GM12892 (cell line): Measurements from ENCODE around the gene LRRC25. TPM values are rescaled to one million over a fixed set of nuclear protein-coding genes. Genes with fewer than 3 reads are reported as not detected.

Source experiments
- DNase-seq: peaks from one replicate; pipeline ENCODE4 v3.0.0; 2011; ENCODE audit not compliant: insufficient read length
- FAIRE-seq: peaks from 2 replicates; lab custom pipeline; 2011; peaks lifted over from hg19 to GRCh38; lab: Jason Lieb, UNC
- POLR2A ChIP-seq: IDR thresholded peaks from 2 replicates; pipeline ENCODE4 v1.6.1; 2011; ENCODE audit warnings: low read depth, low read length, control low read depth
- POLR2AphosphoS5 ChIP-seq: IDR thresholded peaks from 2 replicates; pipeline ENCODE4 v1.6.1; 2011; ENCODE audit warnings: low read depth, low read length, control low read depth
- TAF1 ChIP-seq: IDR thresholded peaks from 2 replicates; pipeline ENCODE4 v1.6.1; 2011; ENCODE audit warnings: low read depth, mild to moderate bottlenecking, control low read depth, low read length, borderline replicate concordance
- polyA plus RNA-seq: library from polyadenylated mRNA; unstranded; fragments of >200 nt; gene quantifications from one replicate; pipeline ENCODE4 v1.2.1, GENCODE V29; 2012; ENCODE audit warnings: missing spikeins, inconsistent platforms; ENCODE audit not compliant: missing spikeins

LRRC25 gene
- 1.1 TPM for polyA plus RNA-seq

- peak; percentile 74 for FAIRE-seq
- TF ChIP-seq POLR2A = 0 out of 2 replicates have a peak, but pooled peaks have one; percentile 33
- TF ChIP-seq TAF1 = no peak
- TF ChIP-seq POLR2AphosphoS5 = no peak
- no peak for DNase-seq
These were observed at the start of gene LRRC25 for GRCh38 chr19:18397242-18398202. TSS of gene LRRC25 (minus strand) at chr19:18397622. CDS start at chr19:18396963, 659 bp downstream.

- no peak for DNase-seq
- no peak for TF ChIP-seq TAF1
- TF ChIP-seq POLR2A = no peak
- no peak for TF ChIP-seq POLR2AphosphoS5
- FAIRE-seq = no peak
These were observed 49.5 kb upstream of the LRRC25 start for GRCh38 chr19:18446811-18447359.

- TF ChIP-seq TAF1 (no peak), POLR2AphosphoS5 (no peak), POLR2A (no peak)
- DNase-seq (no peak), FAIRE-seq (no peak)
These were observed 48.9 kb upstream of the LRRC25 start for GRCh38 chr19:18446145-18446810.

GRCh38 chr19:18445262-18445948 lies 48.0 kb upstream of the LRRC25 start:
- no peak for FAIRE-seq

GRCh38 chr19:18444513-18444912 lies 47.1 kb upstream of the LRRC25 start:
- DNase-seq (no peak), FAIRE-seq (no peak)
- no peak for TF ChIP-seq POLR2AphosphoS5
- TF ChIP-seq TAF1 = no peak
- TF ChIP-seq POLR2A = no peak

More at GRCh38 chr19:18445262-18445948, 48.0 kb upstream of the LRRC25 start:
- no peak for DNase-seq
- TF ChIP-seq TAF1 = no peak
- TF ChIP-seq POLR2AphosphoS5 = no peak
- TF ChIP-seq POLR2A = no peak

GRCh38 chr19:18443831-18444230 lies 46.4 kb upstream of the LRRC25 start:
- DNase-seq (no peak), FAIRE-seq (no peak)
- TF ChIP-seq POLR2AphosphoS5 = no peak
- no peak for TF ChIP-seq TAF1
- TF ChIP-seq POLR2A = no peak

GRCh38 chr19:18443406-18443805 lies 46.0 kb upstream of the LRRC25 start:
- DNase-seq (no peak), FAIRE-seq (no peak)
- TF ChIP-seq TAF1 (no peak), POLR2A (no peak), POLR2AphosphoS5 (no peak)

- no peak for FAIRE-seq
- TF ChIP-seq POLR2A = no peak
- no peak for TF ChIP-seq TAF1
- no peak for TF ChIP-seq POLR2AphosphoS5
These were observed 45.5 kb upstream of the LRRC25 start for GRCh38 chr19:18442941-18443340.

GRCh38 chr19:18441804-18442788 lies 44.7 kb upstream of the LRRC25 start:
- DNase-seq (no peak), FAIRE-seq (peak; percentile 66)
- TF ChIP-seq POLR2AphosphoS5 (peak; percentile 54; the same call in 1 of the 2 replicates), TAF1 (no peak)

More at GRCh38 chr19:18442941-18443340, 45.5 kb upstream of the LRRC25 start:
- no peak for DNase-seq

GRCh38 chr19:18440936-18441803 lies 43.7 kb upstream of the LRRC25 start:
- TF ChIP-seq TAF1 (no peak), POLR2AphosphoS5 (no peak; the same call in 1 of the 2 replicates), POLR2A (no peak)
- DNase-seq = no peak
- no peak for FAIRE-seq
